Measurements from ENCODE around the gene RABGAP1L. TPM values are rescaled to one million over a fixed set of nuclear protein-coding genes. Genes with fewer than 3 reads are reported as not detected.
"Not testable (repeated sequence)": the region's sequence is repeated elsewhere in the genome, so short reads cannot be mapped to it uniquely, and the experiment has no call there.

The RABGAP1L gene
- total RNA-seq, 2 experiments from 2014 or later, result 47.4 to 53.3 TPM

DNA sequence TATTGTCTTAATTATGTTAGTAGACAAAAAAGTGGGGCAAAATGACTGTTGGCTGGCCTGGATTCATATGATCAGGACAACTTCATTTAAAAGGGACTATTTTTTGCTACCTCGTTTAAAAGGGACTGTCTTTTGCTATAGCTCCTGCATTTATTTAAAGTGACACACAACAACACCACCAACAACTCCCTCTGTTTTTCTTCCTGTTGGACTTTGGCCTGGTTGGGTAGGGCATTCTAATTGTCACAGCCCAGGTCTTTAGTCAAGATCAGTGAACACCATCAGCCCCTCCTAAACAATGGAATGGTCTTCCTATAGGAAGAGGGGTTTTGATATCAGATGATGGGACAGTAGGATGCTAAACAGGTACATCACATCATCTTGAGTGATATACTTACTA, 530.2 kb downstream of the RABGAP1L start:
- H3K4me3 Mint-ChIP-seq, result no peak overlapping the region
- CTCF ChIA-PET, result no interaction called here

DNA sequence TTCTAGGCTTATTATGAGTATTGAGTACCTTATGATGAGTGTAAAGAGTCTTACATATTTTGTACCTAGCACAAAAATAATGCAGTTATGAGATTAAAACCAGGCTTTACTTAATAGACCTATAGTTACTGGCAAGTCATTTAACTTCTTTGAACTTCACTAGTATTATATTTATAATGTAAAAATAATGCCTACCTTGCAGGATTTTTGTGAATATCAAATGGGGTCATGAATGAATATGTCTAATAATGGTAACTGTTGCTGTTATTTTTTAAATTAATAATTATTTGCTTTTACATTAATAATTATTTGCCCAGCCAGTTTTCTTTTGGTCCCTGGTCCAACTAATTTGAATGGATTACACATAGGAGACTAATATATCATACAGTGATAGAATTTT, 530.9 kb downstream of the RABGAP1L start:
- Mint-ChIP-seq H3K27me3 (no peaks in the 10 kb centered on the region), H3K4me1 (no peaks in the 10 kb centered on the region), H3K4me3 (no peak overlapping the region), H3K9me3 (peaks cover 2% of the 10 kb centered on the region), H3K36me3 (ENCODE audit: low read depth) (no peaks in the 10 kb centered on the region), H3K27ac (no peak overlapping the region)
- no peak for DNase-seq
- ChIA-PET CTCF (interaction anchor here (0.6 kb wide), 2 partner anchors 318 to 1427 kb away, joined by 3 read pairs; no protein-coding TSS in a partner anchor), POLR2A (no interaction called here)

More for the DNA sequence above, 530.2 kb downstream of the RABGAP1L start:
- no peak for DNase-seq
- Mint-ChIP-seq H3K9me3 (no peaks in the 10 kb centered on the region), H3K4me1 (no peaks in the 10 kb centered on the region), H3K36me3 (ENCODE audit: low read depth) (peaks cover 2% of the 10 kb centered on the region), H3K27me3 (no peaks in the 10 kb centered on the region), H3K27ac (no peak overlapping the region)
- POLR2A ChIA-PET, result no interaction called here

DNA sequence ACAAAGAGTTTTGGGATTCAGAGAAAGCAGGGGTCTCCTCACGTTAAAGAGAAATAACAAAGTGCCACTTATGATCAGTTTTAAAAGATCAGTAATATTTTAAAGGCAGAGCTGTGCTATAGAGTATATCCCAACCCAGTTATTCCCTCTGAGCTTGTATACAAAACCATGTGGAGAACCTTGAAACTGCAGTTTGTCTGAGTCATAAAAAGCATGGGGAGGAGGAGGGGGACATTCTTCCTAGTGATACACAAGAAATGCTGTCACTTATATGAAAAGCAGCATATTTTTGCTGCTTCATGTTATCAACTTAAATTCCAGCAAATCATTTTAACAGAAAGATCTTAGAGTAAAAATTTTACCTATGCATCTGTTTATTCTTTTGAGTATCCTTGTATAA, 533.0 kb downstream of the RABGAP1L start:
- Mint-ChIP-seq H3K36me3 (ENCODE audit: low read depth) (no peaks in the 10 kb centered on the region), H3K4me1 (no peaks in the 10 kb centered on the region)

DNA sequence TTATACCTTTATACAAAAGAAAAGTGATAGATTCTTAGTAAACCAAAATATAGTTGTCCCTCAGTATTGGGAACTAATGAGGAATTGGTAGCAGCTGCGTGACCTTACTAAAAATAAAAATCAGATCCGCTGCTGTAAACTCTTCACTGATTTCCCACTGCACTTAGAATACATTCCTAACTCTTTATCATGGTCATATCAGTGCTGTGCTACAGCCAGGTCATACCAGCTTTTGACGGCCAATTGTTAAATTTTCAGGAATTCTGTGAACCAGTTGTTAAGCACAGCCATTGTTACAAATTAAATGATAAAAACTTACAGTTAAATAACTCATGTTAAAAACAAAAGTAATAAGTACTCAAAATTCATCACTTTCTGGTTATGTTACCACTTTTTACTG, 533.8 kb downstream of the RABGAP1L start:
- Mint-ChIP-seq H3K27me3 (no peaks in the 10 kb centered on the region), H3K4me1 (no peaks in the 10 kb centered on the region), H3K9me3 (peaks cover 2% of the 10 kb centered on the region), H3K27ac (no peak overlapping the region), H3K36me3 (ENCODE audit: low read depth) (no peaks in the 10 kb centered on the region), H3K4me3 (no peak overlapping the region)
- DNase-seq, result no peak
- CTCF ChIA-PET, result no interaction called here
- POLR2A ChIA-PET, result no interaction called here

More for the DNA sequence above, 533.0 kb downstream of the RABGAP1L start:
- DNase-seq, result no peak
- Mint-ChIP-seq H3K27me3 (no peaks in the 10 kb centered on the region), H3K27ac (no peak overlapping the region), H3K4me3 (no peak overlapping the region), H3K9me3 (peaks cover 2% of the 10 kb centered on the region)
- ChIA-PET CTCF (no interaction called here), POLR2A (no interaction called here)

DNA sequence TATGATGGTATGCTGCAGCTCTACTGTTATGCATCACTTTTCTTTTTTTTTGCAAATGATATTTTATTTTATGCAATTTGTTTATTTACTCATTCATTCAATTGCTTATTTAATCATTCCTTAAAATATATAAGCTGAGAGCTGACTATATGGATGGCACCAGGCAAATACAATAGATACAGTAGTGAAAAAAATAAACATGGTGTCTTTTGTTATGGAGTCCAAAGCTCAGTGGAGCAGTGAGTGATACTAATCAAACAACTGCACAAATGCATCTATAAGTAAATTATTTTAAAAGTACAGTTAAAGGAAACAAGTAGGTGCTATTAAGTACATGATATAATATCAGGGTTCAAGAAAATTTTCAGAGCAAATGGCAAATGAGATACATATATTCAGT, 534.2 kb downstream of the RABGAP1L start:
- H3K4me1 Mint-ChIP-seq; CTCF ChIA-PET; H3K9me3 Mint-ChIP-seq; H3K4me3 Mint-ChIP-seq; DNase-seq; POLR2A ChIA-PET; H3K27me3 Mint-ChIP-seq; H3K27ac Mint-ChIP-seq; H3K36me3 Mint-ChIP-seq (ENCODE audit: low read depth): not testable (repeated sequence)

DNA sequence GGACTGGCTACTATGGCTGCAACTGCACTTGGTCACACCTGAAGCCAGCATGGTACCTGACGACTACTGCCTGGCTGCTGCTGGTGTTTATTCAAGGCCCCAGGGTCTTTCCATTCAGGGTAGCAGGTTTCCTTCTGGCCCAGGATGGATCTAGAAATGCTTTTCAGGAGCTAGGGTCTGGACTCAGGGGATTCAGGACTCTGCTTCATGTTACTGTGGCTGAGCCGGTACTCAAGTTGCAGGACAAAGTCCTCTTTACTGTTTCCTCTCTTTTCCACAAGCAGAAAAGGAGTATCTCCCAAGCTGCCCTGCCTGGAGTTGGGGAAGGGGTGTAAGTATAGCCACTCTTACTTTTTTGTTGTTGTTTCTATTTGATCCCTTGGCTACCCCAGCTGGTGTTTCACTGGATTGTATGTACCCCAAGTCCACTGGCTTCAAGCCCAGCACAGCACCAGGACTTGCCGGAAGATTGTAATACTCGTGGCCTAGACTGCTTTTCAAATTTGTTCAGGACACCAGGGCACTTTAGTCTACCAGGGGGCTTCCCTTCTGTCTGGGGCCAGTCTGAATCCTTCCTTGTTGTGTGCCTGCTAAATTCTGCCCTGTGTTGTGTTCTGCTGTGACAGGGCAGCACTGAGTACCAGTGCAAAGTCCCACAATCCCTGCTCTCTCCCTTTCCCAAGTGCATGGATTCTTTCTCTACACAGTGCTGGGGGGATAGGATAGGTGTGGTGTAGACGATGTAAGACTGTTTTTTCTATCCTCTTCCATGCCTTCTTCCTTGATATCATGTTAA, 536.9 kb downstream of the RABGAP1L start:
- CTCF ChIA-PET, result no interaction called here
- Mint-ChIP-seq H3K36me3 (ENCODE audit: low read depth) (peaks cover 4% of the 10 kb centered on the region), H3K9me3 (peaks cover 2% of the 10 kb centered on the region)

DNA sequence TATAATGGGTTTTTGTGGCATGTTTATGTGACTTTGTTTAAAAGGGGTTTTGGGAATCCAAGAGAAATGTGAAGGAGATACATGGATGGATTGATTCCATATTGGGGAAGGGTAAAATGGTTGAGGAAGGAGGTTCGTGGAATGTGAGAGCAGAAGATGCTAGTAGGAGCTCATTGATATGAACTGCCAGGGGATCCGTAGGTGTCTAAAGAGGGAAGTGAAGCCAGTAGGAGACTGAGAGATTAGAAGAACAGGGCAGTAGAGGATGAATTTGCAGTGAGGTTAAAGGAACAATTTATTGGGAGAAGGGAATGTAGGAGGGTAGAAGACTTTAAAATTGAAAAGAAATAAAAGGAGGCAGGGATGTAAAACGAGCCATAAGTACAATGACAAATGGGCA, 541.0 kb downstream of the RABGAP1L start:
- H3K36me3 Mint-ChIP-seq (ENCODE audit: low read depth), result peaks cover 4% of the 10 kb centered on the region
- CTCF ChIA-PET, result no interaction called here
- H3K4me3 Mint-ChIP-seq, result no peak overlapping the region
- H3K4me1 Mint-ChIP-seq, result no peaks in the 10 kb centered on the region
- H3K9me3 Mint-ChIP-seq, result no peaks in the 10 kb centered on the region
- H3K27me3 Mint-ChIP-seq, result no peaks in the 10 kb centered on the region
- no peak overlapping the region for H3K27ac Mint-ChIP-seq
- DNase-seq, result no peak
- POLR2A ChIA-PET, result no interaction called here

More for the DNA sequence above, 536.9 kb downstream of the RABGAP1L start:
- Mint-ChIP-seq H3K4me3 (no peak overlapping the region), H3K27me3 (no peaks in the 10 kb centered on the region), H3K4me1 (no peaks in the 10 kb centered on the region), H3K27ac (no peak overlapping the region)
- no peak for DNase-seq
- POLR2A ChIA-PET, result no interaction called here

DNA sequence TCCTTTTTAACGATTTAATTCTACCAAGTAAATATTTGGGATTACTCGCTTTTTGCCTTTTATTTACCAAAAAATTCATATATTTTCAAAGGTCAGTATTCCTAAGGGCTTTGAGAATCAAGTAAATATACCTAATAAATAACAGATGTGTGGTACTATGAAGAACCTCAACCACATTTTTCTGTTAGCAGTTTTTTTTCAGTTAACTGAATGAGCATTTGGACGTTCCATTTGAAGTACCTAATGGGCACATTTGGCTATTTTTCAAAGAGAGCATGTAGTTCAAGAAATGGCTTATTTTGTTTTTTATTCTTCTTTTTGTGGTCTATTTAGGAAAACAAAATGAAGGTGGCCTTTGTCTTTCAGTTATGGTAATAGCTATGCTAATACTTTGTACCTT, 541.5 kb downstream of the RABGAP1L start:
- Mint-ChIP-seq H3K36me3 (ENCODE audit: low read depth) (peaks cover 4% of the 10 kb centered on the region), H3K27me3 (no peaks in the 10 kb centered on the region), H3K4me1 (no peaks in the 10 kb centered on the region), H3K9me3 (no peaks in the 10 kb centered on the region), H3K27ac (no peak overlapping the region), H3K4me3 (no peak overlapping the region)
- ChIA-PET CTCF (interaction anchor here (0.6 to 0.7 kb wide), 3 partner anchors 281 to 1641 kb away, joined by 3 to 5 read pairs (median 3); no protein-coding TSS in a partner anchor), POLR2A (no interaction called here)
- no peak for DNase-seq

DNA sequence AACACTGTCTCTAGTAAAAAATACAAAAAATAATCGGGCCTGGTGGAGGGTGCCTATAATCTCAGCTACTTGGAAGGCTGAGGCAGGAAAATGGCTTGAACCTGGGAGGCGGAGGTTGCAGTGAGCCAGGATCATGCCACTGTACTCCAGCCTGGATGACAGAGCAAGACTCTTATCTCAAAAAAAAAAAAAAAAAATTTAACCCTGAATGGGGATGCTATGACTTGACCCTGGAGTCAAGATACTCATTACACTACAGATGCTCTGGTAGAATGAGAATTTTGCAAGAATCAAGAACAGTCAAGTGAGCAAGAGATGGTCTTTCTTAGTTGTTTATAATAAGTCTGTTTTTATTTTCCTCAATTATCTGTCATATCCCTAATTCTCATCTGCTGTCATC, 542.2 kb downstream of the RABGAP1L start:
- H3K27me3 Mint-ChIP-seq, result no peaks in the 10 kb centered on the region
- peaks cover 4% of the 10 kb centered on the region for H3K36me3 Mint-ChIP-seq (ENCODE audit: low read depth)
- no peaks in the 10 kb centered on the region for H3K4me1 Mint-ChIP-seq
- no peak for DNase-seq
- POLR2A ChIA-PET, result no interaction called here
- no peak overlapping the region for H3K4me3 Mint-ChIP-seq
- CTCF ChIA-PET, result interaction anchor here (0.6 to 0.7 kb wide), 4 partner anchors 170 to 1641 kb away, joined by 3 to 5 read pairs (median 3); no protein-coding TSS in a partner anchor
- no peak overlapping the region for H3K27ac Mint-ChIP-seq
- H3K9me3 Mint-ChIP-seq, result no peaks in the 10 kb centered on the region

DNA sequence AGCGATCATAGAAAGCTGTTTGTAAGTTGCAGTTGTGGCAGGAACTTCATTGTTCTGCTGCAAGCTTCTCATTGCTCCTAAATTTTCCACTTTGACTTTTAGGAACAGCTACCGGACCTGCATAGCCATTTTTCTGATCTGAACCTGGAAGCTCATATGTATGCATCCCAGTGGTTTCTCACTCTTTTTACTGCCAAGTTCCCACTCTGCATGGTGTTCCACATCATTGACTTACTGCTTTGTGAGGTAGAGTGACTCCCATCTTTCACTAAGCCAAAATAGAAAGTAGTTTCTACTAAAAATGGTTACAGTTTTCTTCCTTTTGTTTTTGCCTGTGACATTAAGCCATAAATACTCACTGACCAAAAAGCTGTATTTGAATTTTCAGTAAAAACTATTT, 542.7 kb downstream of the RABGAP1L start:
- Mint-ChIP-seq H3K27me3 (no peaks in the 10 kb centered on the region), H3K4me1 (no peaks in the 10 kb centered on the region), H3K36me3 (ENCODE audit: low read depth) (peaks cover 4% of the 10 kb centered on the region), H3K4me3 (no peak overlapping the region), H3K9me3 (no peaks in the 10 kb centered on the region), H3K27ac (no peak overlapping the region)
- CTCF ChIA-PET, result interaction anchor here (0.6 kb wide), 1 partner anchor 171 kb away, joined by 3 read pairs; no protein-coding TSS in a partner anchor
- DNase-seq, result no peak
- POLR2A ChIA-PET, result no interaction called here

DNA sequence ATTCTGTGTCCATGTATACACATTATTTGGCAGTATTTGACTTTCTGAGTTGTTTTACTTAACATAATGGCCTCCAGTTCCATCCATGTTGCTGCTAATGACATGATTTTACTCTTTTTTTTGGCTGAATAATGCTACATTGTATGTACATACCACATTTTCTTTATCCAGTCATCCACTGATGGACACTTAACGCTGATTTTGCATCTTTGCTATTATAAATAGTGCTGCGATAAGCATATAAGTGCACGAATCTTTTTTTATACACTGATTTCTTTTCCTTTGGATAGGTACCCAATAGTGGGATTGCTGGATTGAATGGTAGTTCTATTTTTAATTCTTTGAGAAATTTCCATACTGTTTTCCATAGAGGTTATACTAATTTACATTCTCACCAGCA, 544.0 kb downstream of the RABGAP1L start:
- Mint-ChIP-seq H3K36me3 (ENCODE audit: low read depth) (peaks cover 12% of the 10 kb centered on the region), H3K9me3 (peaks cover under 1% of the 10 kb centered on the region), H3K27ac (no peak overlapping the region), H3K4me3 (no peak overlapping the region), H3K4me1 (no peaks in the 10 kb centered on the region), H3K27me3 (no peaks in the 10 kb centered on the region)
- ChIA-PET POLR2A (no interaction called here), CTCF (no interaction called here)
- DNase-seq, result no peak

DNA sequence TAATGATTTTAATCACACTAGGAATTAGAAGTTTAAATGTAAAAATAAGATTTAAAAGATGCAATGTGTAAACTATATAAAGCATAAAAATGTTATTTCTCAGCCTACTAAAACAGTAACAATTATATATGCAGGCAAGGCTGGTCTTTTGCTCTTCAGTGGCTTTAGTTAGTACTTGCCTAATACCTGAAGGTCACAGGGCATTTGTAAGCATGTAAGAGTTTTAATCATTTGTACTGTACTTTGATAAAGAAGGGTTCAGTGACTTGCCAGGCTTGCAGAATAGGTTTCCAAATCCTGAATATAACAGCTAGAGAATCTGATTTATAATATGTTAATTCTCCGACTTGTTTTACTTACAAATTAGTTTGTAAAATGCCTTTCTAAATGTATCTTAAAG, 545.0 kb downstream of the RABGAP1L start:
- CTCF ChIA-PET, result no interaction called here
- Mint-ChIP-seq H3K4me3 (no peak overlapping the region), H3K27me3 (no peaks in the 10 kb centered on the region), H3K9me3 (peaks cover 4% of the 10 kb centered on the region), H3K4me1 (no peaks in the 10 kb centered on the region), H3K36me3 (ENCODE audit: low read depth) (peaks cover 15% of the 10 kb centered on the region), H3K27ac (no peak overlapping the region)
- POLR2A ChIA-PET, result no interaction called here
- no peak for DNase-seq

DNA sequence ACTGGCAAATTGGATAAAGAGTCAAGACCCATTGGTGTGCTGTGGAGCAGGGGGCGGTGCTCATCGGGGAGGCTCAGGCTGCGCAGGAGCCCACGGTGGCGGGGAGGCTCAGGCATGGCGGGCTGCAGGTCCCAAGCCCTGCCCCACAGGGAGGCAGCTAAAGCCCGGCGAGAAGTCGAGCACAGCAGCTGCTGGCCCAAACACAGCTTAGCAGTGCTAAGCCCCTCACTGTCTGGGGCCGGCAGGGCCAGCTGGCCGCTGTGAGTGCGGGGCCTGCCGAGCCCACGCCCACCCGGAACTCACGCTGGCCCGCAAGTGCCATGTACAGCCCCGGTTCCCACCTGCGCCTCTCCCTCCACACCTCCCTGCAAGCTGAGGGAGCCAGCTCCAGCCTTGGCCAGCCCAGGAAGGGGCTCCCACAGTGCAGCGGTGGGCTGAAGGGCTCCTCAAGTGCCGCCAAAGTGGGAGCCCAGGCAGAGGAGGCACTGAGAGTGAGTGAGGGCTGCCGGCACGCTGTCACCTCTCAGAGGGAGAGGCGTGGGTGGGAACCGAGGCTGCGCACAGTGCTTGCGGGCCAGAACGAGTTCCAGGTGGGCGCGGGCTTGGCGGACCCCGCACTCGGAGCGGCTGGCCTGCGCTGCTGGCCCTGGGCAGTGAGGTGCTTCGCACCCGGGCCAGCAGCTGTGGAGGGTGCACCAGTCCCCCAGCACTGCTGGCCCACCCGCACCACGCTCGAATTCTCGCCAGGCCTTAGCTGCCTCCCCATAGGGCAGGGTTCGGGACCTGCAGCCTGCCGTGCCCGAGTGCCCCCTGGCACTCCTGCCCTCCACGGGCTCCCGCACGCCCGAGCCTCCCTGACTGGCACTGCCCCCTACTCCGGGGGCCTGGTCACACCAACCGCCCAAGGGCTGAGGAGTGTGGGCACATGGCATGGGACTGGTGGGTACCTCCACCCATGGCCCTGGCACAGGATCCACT, 551.8 kb downstream of the RABGAP1L start:
- Mint-ChIP-seq H3K27me3 (no peaks in the 10 kb centered on the region), H3K4me3 (no peak overlapping the region), H3K36me3 (ENCODE audit: low read depth) (peaks cover 19% of the 10 kb centered on the region), H3K4me1 (no peaks in the 10 kb centered on the region), H3K9me3 (peaks cover 8% of the 10 kb centered on the region), H3K27ac (no peak overlapping the region)
- ChIA-PET CTCF (no interaction called here), POLR2A (no interaction called here)
- no peak for DNase-seq
